ENCODE data around the gene SLC22A4.

SLC22A4 gene

GRCh38 chr5:132274050-132274792 is 20.0 kb upstream of the SLC22A4 start:
- DNase-seq (ENCODE audit: extremely low spot score) = no peak
- no peak for TF ChIP-seq CTCF (IDR thresholded peaks at IDR 0.05; ENCODE audit: control extremely low read depth, extremely low read depth, low read depth, missing control alignments)
- CTCF ChIA-PET = interaction anchor here (5.1 to 5.6 kb wide), 3 partner anchors 10 to 35 kb away, joined by 26 to 42 read pairs (median 34); no protein-coding TSS in a partner anchor
- POLR2A ChIA-PET = no interaction called here

- no peak for DNase-seq (ENCODE audit: extremely low spot score)
- ChIA-PET POLR2A (no interaction called here), CTCF (interaction anchor here (1.0 to 5.6 kb wide), 4 partner anchors 11 to 38 kb away, joined by 4 to 42 read pairs (median 30); no protein-coding TSS in a partner anchor)
- no peak for TF ChIP-seq CTCF (IDR thresholded peaks at IDR 0.05; ENCODE audit: control extremely low read depth, extremely low read depth, low read depth, missing control alignments)
Observed at GRCh38 chr5:132275367-132276220, 18.6 kb upstream of the SLC22A4 start.

GRCh38 chr5:132277256-132277655 is 16.9 kb upstream of the SLC22A4 start:
- no peak for TF ChIP-seq CTCF (IDR thresholded peaks at IDR 0.05; ENCODE audit: control extremely low read depth, extremely low read depth, low read depth, missing control alignments)
- ChIA-PET CTCF (interaction anchor here (3.3 kb wide), 1 partner anchor 39 kb away, joined by 12 read pairs; no protein-coding TSS in a partner anchor), POLR2A (no interaction called here)
- DNase-seq (ENCODE audit: extremely low spot score) = no peak

GRCh38 chr5:132277971-132278853 is 16.0 kb upstream of the SLC22A4 start:
- ChIA-PET CTCF (interaction anchor here (0.8 to 4.2 kb wide), 4 partner anchors 9 to 88 kb away, joined by 3 to 15 read pairs (median 8); no protein-coding TSS in a partner anchor), POLR2A (no interaction called here)
- TF ChIP-seq CTCF (IDR thresholded peaks at IDR 0.05; ENCODE audit: control extremely low read depth, extremely low read depth, low read depth, missing control alignments) = no peak
- no peak for DNase-seq (ENCODE audit: extremely low spot score)

GRCh38 chr5:132279801-132280200 is 14.4 kb upstream of the SLC22A4 start:
- CTCF ChIA-PET = interaction anchor here (1.1 to 4.2 kb wide), 6 partner anchors 11 to 217 kb away, joined by 3 to 15 read pairs (median 4); partner anchors contain the start of gene SLC22A4

More at GRCh38 chr5:132279801-132280200, 14.4 kb upstream of the SLC22A4 start:
- POLR2A ChIA-PET = no interaction called here
- TF ChIP-seq CTCF (IDR thresholded peaks at IDR 0.05; ENCODE audit: control extremely low read depth, extremely low read depth, low read depth, missing control alignments) = no peak
- no peak for DNase-seq (ENCODE audit: extremely low spot score)

All from GM10248 (cell line).